IgD-negative memory B cell (primary cell): ENCODE results near the gene PMF1. TPM values are rescaled to one million over a fixed set of nuclear protein-coding genes. Genes with fewer than 3 reads are reported as not detected.
"Not testable (repeated sequence)": the region's sequence is repeated elsewhere in the genome, so short reads cannot be mapped to it uniquely, and the experiment has no call there.

ENCODE experiments used
- H3K27ac Mint-ChIP-seq, 3 donors: one replicate each; pipeline ENCODE4 v1.8.0; 2020 to 2022; ENCODE audit warnings: mild to moderate bottlenecking in 3 of 3, mixed read lengths in 3 of 3, moderate library complexity in 1 of 3
- H3K27me3 Mint-ChIP-seq: one replicate; pipeline ENCODE4 v1.8.0; 2021; ENCODE audit warnings: mixed read lengths
- H3K36me3 Mint-ChIP-seq: one replicate; pipeline ENCODE4 v1.8.0; 2020; ENCODE audit warnings: mild to moderate bottlenecking, mixed read lengths
- H3K4me1 Mint-ChIP-seq, 3 donors: one replicate each; pipeline ENCODE4 v1.8.0; 2020 to 2022; ENCODE audit warnings: mixed read lengths in 3 of 3, mild to moderate bottlenecking in 1 of 3
- H3K4me3 Mint-ChIP-seq, 4 donors: one replicate each; pipeline ENCODE4 v1.8.0; 2020 to 2022; ENCODE audit warnings: mild to moderate bottlenecking in 4 of 4, mixed read lengths in 4 of 4, moderate library complexity in 3 of 4
- H3K9me3 Mint-ChIP-seq, 3 donors: one replicate each; pipeline ENCODE4 v1.8.0; 2020 to 2021; ENCODE audit warnings: mixed read lengths in 3 of 3, mild to moderate bottlenecking in 1 of 3
- polyA plus RNA-seq: library from polyadenylated mRNA; unstranded; fragments of 300-500 nt; fragmentation: Illumina TruSeq; gene quantifications from one replicate; pipeline ENCODE4 v1.2.3, GENCODE V29; 2021

Gene PMF1
- polyA plus RNA-seq, 1 donor from 2014 or later, result 87.0 TPM

DNA sequence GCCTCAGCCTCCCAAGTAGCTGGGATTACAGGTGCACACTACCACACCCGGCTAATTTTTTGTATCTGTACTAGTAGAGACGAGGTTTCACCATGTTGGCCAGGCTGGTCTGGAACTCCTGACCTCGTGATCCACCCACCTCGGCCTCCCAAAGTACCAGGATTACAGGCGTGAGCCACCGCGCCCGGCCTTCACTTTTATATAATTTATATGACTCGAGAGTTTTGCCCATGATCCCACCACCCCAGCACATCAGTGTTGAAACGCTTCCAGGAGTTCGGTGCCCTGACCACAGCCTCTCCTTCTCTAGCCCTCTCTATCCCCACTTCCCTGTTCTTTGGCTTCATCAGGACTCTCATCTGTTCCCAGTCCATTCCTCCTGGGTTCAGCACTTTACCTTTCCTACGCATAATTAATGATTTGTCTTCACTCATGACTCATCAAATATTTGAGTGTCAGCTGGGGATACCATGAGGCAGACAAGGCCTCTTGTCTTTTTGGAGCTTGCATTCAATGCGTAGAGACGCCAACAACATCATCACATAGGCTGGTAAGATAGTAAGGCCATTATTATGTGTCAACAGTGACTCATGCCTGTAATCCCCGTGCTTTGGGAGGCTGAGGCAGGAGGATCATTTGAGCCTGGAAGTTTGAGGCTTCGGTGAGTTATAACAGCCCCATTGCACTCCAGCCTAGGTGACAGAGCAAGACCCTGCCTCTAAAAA is 1.4 kb downstream of the PMF1 start:
- Mint-ChIP-seq H3K4me1 (peaks cover 16 to 26% (median 20%) of the 10 kb centered on the region in 3 donors), H3K36me3 (peaks cover 8% of the 10 kb centered on the region), H3K4me3 (peak overlapping the region; percentile 64 to 91 (median 84)), H3K27me3 (no peaks in the 10 kb centered on the region), H3K9me3 (no peaks in the 10 kb centered on the region), H3K27ac (peak overlapping the region; percentile 59 to 97 (median 63))

DNA sequence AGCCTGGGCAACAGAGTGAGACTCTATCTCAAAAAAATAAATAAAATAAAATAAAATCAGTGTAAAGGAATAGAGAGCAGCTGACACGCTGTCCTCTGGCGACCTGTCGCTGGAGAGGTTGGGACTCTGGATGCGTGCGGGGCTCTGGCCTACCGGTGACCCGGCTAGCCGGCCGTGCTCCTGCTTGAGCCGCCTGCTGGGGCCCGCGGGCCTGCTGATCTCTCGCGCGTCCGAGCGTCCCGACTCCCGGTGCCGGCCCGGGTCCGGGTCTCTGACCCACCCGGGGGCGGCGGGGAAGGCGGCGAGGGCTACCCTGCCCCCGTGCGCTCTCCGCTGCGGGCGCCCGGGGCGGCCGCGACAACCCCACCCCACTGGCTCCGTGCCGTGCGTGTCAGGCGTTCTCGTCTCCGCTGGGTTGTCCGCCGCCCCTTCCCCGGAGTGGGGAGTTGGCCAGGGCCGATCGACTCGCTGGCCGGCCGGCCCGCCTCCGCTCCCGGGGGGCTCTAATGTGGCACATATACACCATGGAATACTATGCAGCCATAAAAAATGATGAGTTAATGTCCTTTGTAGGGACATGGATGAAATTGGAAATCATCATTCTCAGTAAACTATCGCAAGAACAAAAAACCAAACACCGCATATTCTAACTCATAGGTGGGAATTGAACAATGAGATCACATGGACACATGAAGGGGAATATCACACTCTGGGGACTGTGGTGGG is 3.7 kb downstream of the PMF1 start:
- not testable (repeated sequence) for H3K4me3 Mint-ChIP-seq, H3K27ac Mint-ChIP-seq, H3K27me3 Mint-ChIP-seq, H3K9me3 Mint-ChIP-seq
- Mint-ChIP-seq H3K4me1 (peaks cover 21 to 29% (median 26%) of the 10 kb centered on the region in 3 donors), H3K36me3 (peaks cover 15% of the 10 kb centered on the region)

DNA sequence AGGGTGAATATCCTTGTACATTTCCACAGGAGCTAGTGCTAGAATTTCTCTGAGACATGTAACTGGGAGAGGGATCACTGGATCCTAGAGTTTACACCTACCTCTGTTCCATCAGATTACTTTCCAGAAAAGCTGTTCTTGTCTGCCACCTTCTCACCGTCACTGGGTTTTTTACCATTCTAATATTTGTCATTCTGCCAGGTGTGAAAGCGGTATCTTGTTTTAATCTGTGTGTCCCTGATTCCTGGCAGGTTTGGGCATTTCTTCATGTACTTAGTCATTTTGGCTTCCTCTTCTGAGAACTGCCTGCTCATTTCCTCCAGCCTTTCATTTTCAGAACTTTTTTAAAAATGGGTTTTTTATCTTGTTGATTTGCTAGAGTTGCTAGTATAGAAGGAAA is 5.1 kb downstream of the PMF1 start:
- Mint-ChIP-seq H3K4me3 (peak overlapping the region in 3 of 4 donors; percentile 60 to 75 (median 65)), H3K27me3 (no peaks in the 10 kb centered on the region), H3K36me3 (peaks cover 15% of the 10 kb centered on the region), H3K9me3 (no peaks in the 10 kb centered on the region), H3K27ac (peak overlapping the region in 2 of 3 donors; percentile 24 to 52), H3K4me1 (peaks cover 18 to 24% (median 19%) of the 10 kb centered on the region in 3 donors)

DNA sequence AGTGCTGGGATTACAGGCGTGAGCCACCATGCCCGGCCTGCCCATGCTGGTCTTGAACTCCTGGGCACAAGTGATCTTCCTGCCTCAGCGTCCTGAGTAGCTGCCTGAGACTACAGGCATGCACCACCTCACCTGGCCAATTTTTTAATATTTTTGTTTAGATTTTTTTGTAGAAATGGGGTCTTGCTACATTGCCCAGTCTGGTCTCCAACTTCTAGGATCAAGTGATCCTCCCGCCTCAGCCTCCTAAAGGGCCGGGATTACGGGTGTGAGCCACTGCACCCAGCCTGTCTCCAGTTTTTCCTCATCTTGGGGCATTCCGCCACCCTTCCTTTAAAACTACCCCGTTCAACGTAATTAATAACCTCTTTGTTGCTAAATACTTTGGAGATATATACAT is 7.4 kb downstream of the PMF1 start:
- H3K27ac Mint-ChIP-seq, result no peak overlapping the region
- peaks cover 10% of the 10 kb centered on the region for H3K36me3 Mint-ChIP-seq
- H3K4me3 Mint-ChIP-seq, result no peak overlapping the region
- no peaks in the 10 kb centered on the region for H3K27me3 Mint-ChIP-seq
- H3K4me1 Mint-ChIP-seq, result peaks cover 7 to 19% (median 13%) of the 10 kb centered on the region in 3 donors
- no peaks in the 10 kb centered on the region for H3K9me3 Mint-ChIP-seq

DNA sequence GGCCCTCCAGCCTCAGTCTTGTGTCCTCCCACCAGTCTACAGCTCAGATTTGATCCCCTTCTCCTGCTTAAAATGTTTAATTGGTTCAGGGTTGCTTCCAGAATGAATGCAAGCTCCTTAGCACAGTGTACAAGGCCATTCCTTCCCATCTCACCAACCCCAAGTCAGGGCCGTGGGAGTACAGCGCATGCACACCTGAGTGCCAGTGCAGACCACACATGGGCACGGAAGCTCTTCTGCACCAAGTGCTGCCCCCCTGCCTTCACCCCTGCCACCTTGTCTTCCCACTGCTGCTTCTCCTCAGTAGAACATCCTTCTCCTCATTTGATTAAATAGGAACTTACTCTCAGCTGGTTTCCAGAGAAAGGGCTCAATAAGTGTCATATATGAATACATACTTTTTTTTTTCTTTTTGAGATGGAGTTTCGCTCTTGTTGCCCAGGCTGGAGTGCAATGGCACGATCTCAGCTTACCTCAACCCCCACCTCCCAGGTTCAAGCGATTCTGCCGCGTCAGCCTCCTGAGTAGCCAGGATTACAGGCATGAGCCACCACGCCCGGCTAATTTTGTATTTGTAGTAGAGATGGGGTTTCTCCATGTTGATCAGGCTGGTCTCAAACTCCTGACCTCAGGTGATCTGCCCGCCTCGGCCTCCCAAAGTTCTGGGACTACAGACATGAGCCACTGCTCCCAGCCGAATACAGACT is 9.3 kb downstream of the PMF1 start:
- Mint-ChIP-seq H3K4me1 (peaks cover 7 to 22% (median 15%) of the 10 kb centered on the region in 3 donors), H3K27ac (no peak overlapping the region), H3K36me3 (peaks cover 16% of the 10 kb centered on the region), H3K27me3 (no peaks in the 10 kb centered on the region), H3K4me3 (no peak overlapping the region), H3K9me3 (no peaks in the 10 kb centered on the region)

DNA sequence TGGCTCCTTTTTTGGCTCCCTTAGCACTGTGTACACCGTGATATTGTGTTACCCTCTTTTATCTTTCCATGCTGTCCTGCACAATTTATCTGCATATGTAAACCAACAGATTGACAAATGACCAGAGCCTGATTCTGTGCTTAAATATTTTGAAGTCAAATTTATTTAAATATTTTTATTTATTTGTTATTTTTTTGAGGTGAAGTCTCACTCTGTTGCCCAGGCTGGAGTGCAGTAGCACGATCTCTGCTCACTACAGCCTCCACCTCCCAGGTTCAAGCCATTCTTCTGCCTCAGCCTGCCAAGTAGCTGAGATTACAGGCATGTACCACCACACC is 12.8 kb downstream of the PMF1 start:
- H3K27ac Mint-ChIP-seq, result peak overlapping the region in 2 of 3 donors; percentile 12 to 61
- peaks cover 8% of the 10 kb centered on the region for H3K36me3 Mint-ChIP-seq
- peaks cover 0 to 9% (median 8%) of the 10 kb centered on the region in 3 donors for H3K4me1 Mint-ChIP-seq
- no peak overlapping the region for H3K4me3 Mint-ChIP-seq
- H3K9me3 Mint-ChIP-seq, result no peaks in the 10 kb centered on the region
- no peaks in the 10 kb centered on the region for H3K27me3 Mint-ChIP-seq

DNA sequence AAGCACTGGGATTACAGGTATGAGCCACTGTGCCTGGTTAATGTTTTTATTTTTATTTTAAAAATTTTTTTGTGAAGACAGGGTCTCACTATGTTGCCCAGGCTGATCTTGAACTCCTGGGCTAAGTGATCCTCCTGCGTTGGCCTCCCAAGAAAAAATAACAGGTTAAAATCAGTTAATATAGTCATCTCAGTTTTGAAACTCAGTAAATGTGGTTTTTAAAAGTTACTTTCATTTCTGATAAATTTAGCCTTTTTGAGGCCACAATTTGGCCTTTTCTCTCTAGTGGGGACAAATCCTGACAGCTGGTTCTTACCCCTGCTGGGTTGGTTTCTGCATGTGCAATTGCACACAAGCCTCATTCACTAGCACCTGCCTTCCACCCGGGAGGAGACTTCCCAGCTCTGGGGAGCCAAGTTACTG is 13.3 kb downstream of the PMF1 start:
- no peaks in the 10 kb centered on the region for H3K27me3 Mint-ChIP-seq
- H3K36me3 Mint-ChIP-seq, result peaks cover 6% of the 10 kb centered on the region
- H3K9me3 Mint-ChIP-seq, result no peaks in the 10 kb centered on the region
- peaks cover 0 to 7% (median 7%) of the 10 kb centered on the region in 3 donors for H3K4me1 Mint-ChIP-seq
- no peak overlapping the region for H3K4me3 Mint-ChIP-seq
- peak overlapping the region in 1 of 3 donors; percentile 69 for H3K27ac Mint-ChIP-seq

DNA sequence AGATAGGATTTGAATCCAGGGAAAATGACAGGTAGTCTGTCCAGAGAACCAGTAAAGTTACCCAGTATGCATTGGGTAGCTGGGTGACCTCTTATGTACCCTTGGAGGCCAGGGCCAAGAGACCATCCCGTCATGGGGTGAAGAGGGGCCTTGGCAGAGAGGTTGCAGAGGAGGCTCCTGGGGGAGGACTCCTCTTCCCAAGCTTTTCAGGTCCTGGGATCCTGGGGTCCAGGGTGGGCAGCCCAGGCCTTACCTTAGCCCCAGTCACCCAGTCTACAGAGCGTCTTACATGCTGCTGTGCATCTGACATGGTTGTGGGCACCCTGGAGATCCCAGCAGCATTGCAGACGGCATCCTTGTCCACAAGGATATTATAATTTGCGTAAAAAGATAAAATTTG is 14.0 kb downstream of the PMF1 start:
- H3K27me3 Mint-ChIP-seq, result no peaks in the 10 kb centered on the region
- peak overlapping the region in 1 of 4 donors; percentile 27 for H3K4me3 Mint-ChIP-seq
- peaks cover 6% of the 10 kb centered on the region for H3K36me3 Mint-ChIP-seq
- H3K27ac Mint-ChIP-seq, result peak overlapping the region in 2 of 3 donors; percentile 69 to 73
- H3K9me3 Mint-ChIP-seq, result no peaks in the 10 kb centered on the region
- H3K4me1 Mint-ChIP-seq, result peaks cover 0 to 5% (median 3%) of the 10 kb centered on the region in 3 donors

DNA sequence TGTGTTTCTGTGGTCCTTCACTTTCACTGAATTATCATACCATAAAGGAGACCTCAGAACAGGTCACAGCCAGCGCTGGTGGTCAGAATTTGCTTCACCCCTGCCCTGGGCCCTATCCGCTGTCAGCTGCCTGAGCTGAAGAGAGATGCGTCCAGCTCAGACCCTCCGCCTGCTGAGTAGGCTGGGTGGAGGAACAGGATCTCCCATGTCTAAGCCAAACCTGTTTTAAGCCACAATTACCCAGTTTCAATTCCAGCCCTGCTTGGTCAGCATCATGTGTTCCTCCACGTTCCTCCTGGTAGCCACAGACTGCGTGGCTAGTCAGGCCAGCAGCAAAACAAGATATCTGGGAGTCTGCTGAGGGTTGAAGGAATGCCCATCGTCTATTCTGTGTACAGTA is 15.7 kb downstream of the PMF1 start:
- Mint-ChIP-seq H3K27me3 (no peaks in the 10 kb centered on the region), H3K27ac (no peak overlapping the region), H3K4me3 (peak overlapping the region in 1 of 4 donors; percentile 78), H3K9me3 (no peaks in the 10 kb centered on the region), H3K4me1 (peaks cover 0 to 5% (median 3%) of the 10 kb centered on the region in 3 donors), H3K36me3 (peaks cover 6% of the 10 kb centered on the region)

DNA sequence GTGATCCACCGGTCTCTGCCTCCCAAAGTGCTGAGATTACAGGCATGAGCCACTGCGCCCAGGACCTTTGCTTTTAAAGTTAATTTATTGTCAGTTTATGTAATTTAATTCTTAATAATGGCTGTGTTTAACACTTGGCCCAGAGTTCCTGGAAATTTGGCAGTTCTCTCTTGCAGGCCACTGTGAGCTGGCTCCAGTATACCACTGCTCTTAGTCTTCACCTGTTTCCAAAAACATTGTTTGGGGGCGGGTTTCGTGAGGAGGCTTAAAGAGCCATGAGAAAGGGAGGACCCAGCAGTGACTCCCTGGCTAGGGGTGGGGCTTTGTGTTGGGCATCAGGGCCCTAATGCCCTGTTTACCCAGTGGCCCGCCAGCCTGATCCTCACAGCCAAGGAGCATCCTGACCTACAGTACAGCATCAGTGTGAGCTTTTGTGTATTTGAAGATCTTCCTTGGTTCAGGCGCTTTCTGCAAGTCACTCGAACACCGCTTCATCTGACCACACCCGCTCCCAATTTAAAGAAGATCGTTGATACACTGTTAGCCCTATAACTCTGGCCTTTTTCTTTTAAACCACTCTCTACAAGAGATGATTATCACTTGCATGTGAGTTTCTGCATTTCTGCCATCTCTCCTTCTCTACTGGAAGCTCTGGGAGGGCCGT is 17.1 kb downstream of the PMF1 start:
- H3K27me3 Mint-ChIP-seq, result no peaks in the 10 kb centered on the region
- H3K36me3 Mint-ChIP-seq, result peaks cover 6% of the 10 kb centered on the region
- no peak overlapping the region for H3K4me3 Mint-ChIP-seq
- H3K9me3 Mint-ChIP-seq, result no peaks in the 10 kb centered on the region
- H3K27ac Mint-ChIP-seq, result peak overlapping the region in 1 of 3 donors; percentile 19
- H3K4me1 Mint-ChIP-seq, result peaks cover 0 to 5% (median 3%) of the 10 kb centered on the region in 3 donors

DNA sequence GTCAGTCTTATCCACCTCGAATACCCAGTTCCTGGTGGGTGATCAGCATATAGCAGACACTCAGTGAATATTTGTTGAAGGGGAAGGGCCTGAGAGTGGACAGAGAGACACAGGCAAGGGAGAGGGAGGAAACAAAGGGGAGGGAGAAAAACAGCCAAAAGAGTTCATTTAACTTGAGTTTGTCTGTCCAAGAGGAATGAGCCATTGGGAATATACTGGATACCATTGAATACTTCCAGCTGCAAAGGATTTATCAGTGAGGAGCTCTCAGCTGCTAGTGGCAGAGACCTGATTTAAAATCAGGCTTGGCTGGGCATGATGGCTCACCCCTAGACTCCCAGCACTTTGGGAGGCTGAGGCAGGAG is 17.6 kb downstream of the PMF1 start:
- Mint-ChIP-seq H3K27me3 (no peaks in the 10 kb centered on the region), H3K9me3 (no peaks in the 10 kb centered on the region), H3K4me1 (peaks cover 0 to 3% (median 1%) of the 10 kb centered on the region in 3 donors), H3K36me3 (peaks cover 5% of the 10 kb centered on the region), H3K4me3 (no peak overlapping the region), H3K27ac (peak overlapping the region in 1 of 3 donors; percentile 19)

DNA sequence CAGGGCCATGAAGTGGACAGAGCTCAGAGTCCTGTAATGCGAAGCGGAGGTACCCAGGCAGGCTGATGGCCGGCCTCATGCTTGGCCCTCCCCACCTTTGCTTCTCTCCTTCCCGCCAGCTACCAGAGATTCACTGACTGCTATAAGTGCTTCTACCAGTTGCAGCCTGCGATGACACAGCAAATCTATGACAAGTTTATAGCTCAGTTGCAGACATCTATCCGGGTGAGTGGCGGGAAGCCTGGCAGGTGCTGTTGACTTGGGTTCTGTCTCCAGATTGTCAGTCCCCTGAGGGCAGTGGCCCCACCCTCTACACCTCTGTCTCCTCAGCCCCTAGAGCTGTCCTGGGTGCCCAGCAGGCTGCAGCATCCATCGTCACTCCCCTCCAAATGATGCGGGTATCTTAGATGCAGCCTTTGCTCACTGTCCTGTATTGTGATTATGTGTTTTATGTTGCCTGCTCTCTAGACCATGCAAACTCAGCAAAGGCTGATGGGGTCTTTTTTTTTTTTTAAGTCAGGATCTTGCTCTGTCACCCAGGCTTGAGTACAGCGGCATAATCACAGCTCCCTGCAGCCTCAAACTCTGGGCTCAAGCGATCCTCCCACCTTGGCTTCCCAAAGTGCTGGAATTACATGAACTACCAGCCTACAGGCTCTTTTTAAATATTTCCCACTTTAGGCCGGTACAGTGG is 19.5 kb downstream of the PMF1 start:
- Mint-ChIP-seq H3K36me3 (peaks cover 6% of the 10 kb centered on the region), H3K27me3 (no peaks in the 10 kb centered on the region), H3K27ac (peak overlapping the region in 2 of 3 donors; percentile 23 to 32), H3K4me1 (peaks cover 0 to 2% (median 0%) of the 10 kb centered on the region in 3 donors), H3K4me3 (no peak overlapping the region), H3K9me3 (no peaks in the 10 kb centered on the region)

DNA sequence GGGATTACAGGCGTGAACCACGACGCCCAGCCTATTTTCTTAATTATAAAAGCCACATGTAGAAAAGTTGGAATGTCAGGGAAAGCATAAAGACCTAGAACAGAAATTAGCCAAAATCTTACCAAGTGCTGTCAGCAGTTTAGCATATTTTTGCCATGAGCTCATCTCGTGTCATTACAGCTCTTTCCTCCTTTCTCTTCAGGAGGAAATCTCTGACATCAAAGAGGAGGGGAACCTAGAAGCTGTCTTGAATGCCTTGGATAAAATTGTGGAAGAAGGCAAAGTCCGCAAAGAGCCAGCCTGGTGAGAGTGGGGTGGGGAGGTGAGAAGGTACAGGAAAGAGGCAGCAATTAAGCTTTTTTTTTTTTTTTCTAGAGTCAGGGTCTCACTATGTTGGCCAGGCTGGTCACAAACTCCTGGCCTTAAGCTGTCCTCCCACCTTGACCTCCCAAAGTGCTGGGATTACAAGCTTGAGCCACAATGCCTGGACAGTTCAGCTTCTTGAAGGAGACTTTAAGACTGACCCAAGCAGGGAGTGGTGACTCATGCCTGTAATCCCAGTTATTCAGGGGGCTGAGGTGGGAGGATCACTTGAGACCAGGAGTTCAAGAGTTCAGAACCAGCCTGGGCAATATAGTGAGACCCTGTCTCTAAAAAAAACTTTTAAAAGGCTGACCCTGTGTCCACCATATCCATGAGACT is 20.8 kb downstream of the PMF1 start:
- no peaks in the 10 kb centered on the region for H3K9me3 Mint-ChIP-seq
- H3K36me3 Mint-ChIP-seq, result peaks cover 6% of the 10 kb centered on the region
- H3K27me3 Mint-ChIP-seq, result no peaks in the 10 kb centered on the region
- H3K27ac Mint-ChIP-seq, result peak overlapping the region in 1 of 3 donors; percentile 39
- H3K4me1 Mint-ChIP-seq, result peaks cover 0 to 2% (median 0%) of the 10 kb centered on the region in 3 donors
- no peak overlapping the region for H3K4me3 Mint-ChIP-seq

DNA sequence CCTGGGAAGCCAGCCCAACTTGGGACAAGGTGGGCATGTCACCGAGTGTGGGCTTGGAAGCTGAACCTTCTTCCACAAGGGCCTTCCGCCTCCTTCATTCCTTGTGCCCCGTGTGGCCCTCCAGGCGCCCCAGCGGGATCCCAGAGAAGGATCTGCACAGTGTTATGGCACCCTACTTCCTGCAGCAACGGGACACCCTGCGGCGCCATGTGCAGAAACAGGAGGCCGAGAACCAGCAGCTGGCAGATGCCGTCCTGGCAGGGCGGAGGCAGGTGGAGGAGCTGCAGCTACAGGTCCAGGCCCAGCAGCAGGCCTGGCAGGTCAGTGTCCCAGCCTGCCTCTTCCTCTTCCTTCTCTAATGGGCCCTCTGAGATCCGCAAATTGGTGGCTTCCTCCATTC is 23.4 kb downstream of the PMF1 start:
- Mint-ChIP-seq H3K36me3 (peaks cover 17% of the 10 kb centered on the region), H3K27ac (no peak overlapping the region)

More for the DNA sequence above, 23.4 kb downstream of the PMF1 start:
- Mint-ChIP-seq H3K9me3 (no peaks in the 10 kb centered on the region), H3K4me3 (no peak overlapping the region), H3K4me1 (no peaks in the 10 kb centered on the region), H3K27me3 (no peaks in the 10 kb centered on the region)
